ENCODE results near the gene KIF3B. TPM values are rescaled to one million over a fixed set of nuclear protein-coding genes. Genes with fewer than 3 reads are reported as not detected.

Gene KIF3B
- total and polyA plus RNA-seq, 2 of the 13 experiments (the other 11 are each of a cell fraction or from before 2014, with no cell fraction given): 23.6 to 28.8 TPM

GRCh38 chr20:32329817-32330554 is 52.5 kb downstream of the KIF3B start (continued):
- no peak for TF ChIP-seq ZNF674 (CRISPR knock-in tag; IDR thresholded peaks at IDR 0.05; ENCODE audit: low read depth)
- TF ChIP-seq NR2F6 (IDR thresholded peaks at IDR 0.05): peak; percentile 61; the same call in 1 of the 2 replicates
- TF ChIP-seq NR2F6 (CRISPR knock-in tag; IDR thresholded peaks at IDR 0.05): peak; percentile 68
- TF ChIP-seq, protein P1, sequence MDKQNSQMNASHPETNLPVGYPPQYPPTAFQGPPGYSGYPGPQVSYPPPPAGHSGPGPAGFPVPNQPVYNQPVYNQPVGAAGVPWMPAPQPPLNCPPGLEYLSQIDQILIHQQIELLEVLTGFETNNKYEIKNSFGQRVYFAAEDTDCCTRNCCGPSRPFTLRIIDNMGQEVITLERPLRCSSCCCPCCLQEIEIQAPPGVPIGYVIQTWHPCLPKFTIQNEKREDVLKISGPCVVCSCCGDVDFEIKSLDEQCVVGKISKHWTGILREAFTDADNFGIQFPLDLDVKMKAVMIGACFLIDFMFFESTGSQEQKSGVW (CRISPR knock-in tag; IDR thresholded peaks at IDR 0.05; ENCODE audit: borderline replicate concordance): no peak
- no peak for TF ChIP-seq TERF1 (CRISPR knock-in tag; IDR thresholded peaks at IDR 0.05)
- TF ChIP-seq SOX6 (IDR thresholded peaks at IDR 0.05): no peak
- TF ChIP-seq SOX6 (CRISPR knock-in tag; IDR thresholded peaks at IDR 0.05): peak; percentile 93
- TF ChIP-seq RXRA (CRISPR knock-in tag; IDR thresholded peaks at IDR 0.05): peak; percentile 44; the same call in 1 of the 2 replicates
- no peak for TF ChIP-seq HNF4G (IDR thresholded peaks at IDR 0.05; ENCODE audit: borderline replicate concordance, low read depth, low read length)
- no peak for TF ChIP-seq HNF4G (CRISPR knock-in tag; IDR thresholded peaks at IDR 0.05; ENCODE audit: borderline replicate concordance, low read depth)
- TF ChIP-seq ZNF557 (CRISPR knock-in tag; IDR thresholded peaks at IDR 0.05): no peak
- TF ChIP-seq ZBTB7B (CRISPR knock-in tag; IDR thresholded peaks at IDR 0.05): peak; percentile 93
- no peak for TF ChIP-seq PHB2 (IDR thresholded peaks at IDR 0.05; ENCODE audit: partially characterized antibody)
- TF ChIP-seq, protein P2, sequence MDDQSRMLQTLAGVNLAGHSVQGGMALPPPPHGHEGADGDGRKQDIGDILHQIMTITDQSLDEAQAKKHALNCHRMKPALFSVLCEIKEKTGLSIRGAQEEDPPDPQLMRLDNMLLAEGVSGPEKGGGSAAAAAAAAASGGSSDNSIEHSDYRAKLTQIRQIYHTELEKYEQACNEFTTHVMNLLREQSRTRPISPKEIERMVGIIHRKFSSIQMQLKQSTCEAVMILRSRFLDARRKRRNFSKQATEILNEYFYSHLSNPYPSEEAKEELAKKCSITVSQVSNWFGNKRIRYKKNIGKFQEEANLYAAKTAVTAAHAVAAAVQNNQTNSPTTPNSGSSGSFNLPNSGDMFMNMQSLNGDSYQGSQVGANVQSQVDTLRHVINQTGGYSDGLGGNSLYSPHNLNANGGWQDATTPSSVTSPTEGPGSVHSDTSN (CRISPR knock-in tag; IDR thresholded peaks at IDR 0.05; ENCODE audit: borderline replicate concordance): no peak
- TF ChIP-seq ZBTB39 (CRISPR knock-in tag; IDR thresholded peaks at IDR 0.05): peak; percentile 80; the same call in 1 of the 2 replicates
- peak; percentile 99 for TF ChIP-seq FOXA3 (CRISPR knock-in tag; IDR thresholded peaks at IDR 0.05)
- TF ChIP-seq CCAR2 (optimal IDR thresholded peaks at IDR 0.05; ENCODE audit: low read depth, low read length): no peak
- peak; percentile 91 for TF ChIP-seq MED1 (CRISPR knock-in tag; IDR thresholded peaks at IDR 0.05)
- no peak for TF ChIP-seq ZNF12 (CRISPR knock-in tag; IDR thresholded peaks at IDR 0.05)
- TF ChIP-seq TEAD2 (CRISPR knock-in tag; IDR thresholded peaks at IDR 0.05): no peak
- no peak for TF ChIP-seq FIP1L1 (IDR thresholded peaks at IDR 0.05; ENCODE audit: borderline replicate concordance, insufficient read depth, low read depth, low read length)
- TF ChIP-seq TP53 (CRISPR knock-in tag; conservative IDR thresholded peaks at IDR 0.05): no peak
- peak; percentile 85 for TF ChIP-seq ATF1 (CRISPR knock-in tag; IDR thresholded peaks at IDR 0.05)
- no peak for TF ChIP-seq KDM5A (IDR thresholded peaks at IDR 0.05; ENCODE audit: borderline replicate concordance, low read length)
- TF ChIP-seq, protein P3, sequence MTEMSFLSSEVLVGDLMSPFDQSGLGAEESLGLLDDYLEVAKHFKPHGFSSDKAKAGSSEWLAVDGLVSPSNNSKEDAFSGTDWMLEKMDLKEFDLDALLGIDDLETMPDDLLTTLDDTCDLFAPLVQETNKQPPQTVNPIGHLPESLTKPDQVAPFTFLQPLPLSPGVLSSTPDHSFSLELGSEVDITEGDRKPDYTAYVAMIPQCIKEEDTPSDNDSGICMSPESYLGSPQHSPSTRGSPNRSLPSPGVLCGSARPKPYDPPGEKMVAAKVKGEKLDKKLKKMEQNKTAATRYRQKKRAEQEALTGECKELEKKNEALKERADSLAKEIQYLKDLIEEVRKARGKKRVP (CRISPR knock-in tag; IDR thresholded peaks at IDR 0.05): peak in 1 of 2 experiments; percentile 82; a peak in 2 of 4 replicates
- TF ChIP-seq ATF7-NPFF (CRISPR knock-in tag; IDR thresholded peaks at IDR 0.05; ENCODE audit: low read depth): no peak
